ENCODE measurements around the gene MED19.

DNA sequence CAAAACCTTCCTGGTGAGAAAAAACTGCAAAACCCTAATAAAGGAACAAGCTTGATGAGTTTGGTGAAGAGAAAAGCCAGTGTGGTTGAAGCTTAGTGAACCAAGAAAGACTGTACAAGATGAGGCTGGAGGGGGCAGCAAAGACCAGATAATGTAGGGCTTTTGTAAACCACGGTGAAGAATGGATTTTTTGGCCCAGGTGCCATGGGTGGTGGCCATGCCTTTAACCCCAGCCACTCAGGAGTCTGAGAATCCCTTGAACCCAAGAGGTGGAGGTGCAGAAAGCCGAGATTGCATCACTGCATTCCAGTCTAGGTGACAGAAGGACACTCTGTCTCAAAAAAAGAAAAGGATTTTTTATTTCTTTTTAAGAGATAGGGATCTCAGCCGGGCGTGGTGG lies 49.1 kb downstream of the MED19 start:
- TF ChIP-seq, protein P1, sequence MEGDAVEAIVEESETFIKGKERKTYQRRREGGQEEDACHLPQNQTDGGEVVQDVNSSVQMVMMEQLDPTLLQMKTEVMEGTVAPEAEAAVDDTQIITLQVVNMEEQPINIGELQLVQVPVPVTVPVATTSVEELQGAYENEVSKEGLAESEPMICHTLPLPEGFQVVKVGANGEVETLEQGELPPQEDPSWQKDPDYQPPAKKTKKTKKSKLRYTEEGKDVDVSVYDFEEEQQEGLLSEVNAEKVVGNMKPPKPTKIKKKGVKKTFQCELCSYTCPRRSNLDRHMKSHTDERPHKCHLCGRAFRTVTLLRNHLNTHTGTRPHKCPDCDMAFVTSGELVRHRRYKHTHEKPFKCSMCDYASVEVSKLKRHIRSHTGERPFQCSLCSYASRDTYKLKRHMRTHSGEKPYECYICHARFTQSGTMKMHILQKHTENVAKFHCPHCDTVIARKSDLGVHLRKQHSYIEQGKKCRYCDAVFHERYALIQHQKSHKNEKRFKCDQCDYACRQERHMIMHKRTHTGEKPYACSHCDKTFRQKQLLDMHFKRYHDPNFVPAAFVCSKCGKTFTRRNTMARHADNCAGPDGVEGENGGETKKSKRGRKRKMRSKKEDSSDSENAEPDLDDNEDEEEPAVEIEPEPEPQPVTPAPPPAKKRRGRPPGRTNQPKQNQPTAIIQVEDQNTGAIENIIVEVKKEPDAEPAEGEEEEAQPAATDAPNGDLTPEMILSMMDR (IDR thresholded peaks at IDR 0.05; ENCODE audit: insufficient read depth, low read length, poor library complexity, severe bottlenecking), result no peak
- no peak for TF ChIP-seq EZH2phosphoT487 (conservative IDR thresholded peaks at IDR 0.05; ENCODE audit: low read length)

Measured in SU-DHL-6 (cell line).